GM23248 (cell line): ENCODE data around the gene TRAFD1.

Experiments used
- EZH2 ChIP-seq: fragments of 200-600 bp; sonication (generic); IDR thresholded peaks from 2 replicates; pipeline ENCODE4 v1.6.1; 2018; ENCODE audit warnings: antibody characterized with exemption, mild to moderate bottlenecking; ENCODE audit not compliant: insufficient read depth, poor library complexity, severe bottlenecking
- EZH2phosphoT487 ChIP-seq: fragments of 200-600 bp; sonication (generic); IDR thresholded peaks from 2 replicates; pipeline ENCODE4 v1.6.1; 2018; ENCODE audit warnings: antibody characterized with exemption, moderate library complexity, mild to moderate bottlenecking, low read depth; ENCODE audit not compliant: insufficient read depth

- no peak for TF ChIP-seq EZH2
- no peak for TF ChIP-seq EZH2phosphoT487
Observed at GRCh38 chr12:112126911-112127310, 1.6 kb downstream of the TRAFD1 start.
